Germinal center (tissue), 1 donor: ENCODE data around the gene TRAF6.

Source experiments
- DNase-seq: peaks from one replicate; pipeline ENCODE4 v3.0.0; 2012; ENCODE audit warnings: mixed read lengths, low spot score

Gene TRAF6

DNA sequence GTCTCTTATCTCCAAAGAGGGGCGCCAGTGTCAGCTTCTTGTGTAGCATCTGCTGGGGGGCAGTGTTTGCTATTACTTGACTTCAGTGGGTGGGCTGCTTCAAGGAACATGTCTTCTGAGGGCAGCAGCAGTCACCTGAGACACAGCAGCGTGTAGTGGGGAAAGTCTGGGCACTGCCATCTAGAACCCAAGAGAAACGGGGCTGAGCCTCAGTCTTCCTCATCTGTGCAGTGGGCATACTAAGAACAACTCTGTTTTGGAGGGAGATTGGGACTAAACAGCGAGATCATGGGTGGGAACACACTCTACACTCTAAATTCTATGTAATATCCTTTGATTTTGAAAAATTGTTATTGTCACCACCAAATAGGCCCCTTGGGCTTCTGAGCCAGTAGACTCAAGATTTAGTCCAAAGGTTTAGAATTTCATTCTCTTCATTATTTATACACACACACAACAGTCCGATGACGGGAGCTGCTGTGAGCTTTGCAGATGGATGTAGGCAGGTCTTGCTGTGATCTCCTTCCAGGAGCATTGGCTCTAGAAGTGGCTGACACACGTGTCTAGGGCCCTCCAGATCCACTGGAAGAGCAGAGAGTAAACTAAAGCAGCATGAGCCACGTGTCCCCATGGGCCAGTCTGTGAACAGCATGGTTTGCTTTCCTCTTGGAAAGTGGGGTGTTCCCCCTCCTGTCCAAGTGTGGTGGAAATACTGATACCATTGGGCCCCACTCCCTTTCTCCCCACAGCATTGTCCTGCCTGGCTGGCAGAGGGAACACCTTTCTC lies 51.8 kb downstream of the TRAF6 start:
- DNase-seq = no peak

DNA sequence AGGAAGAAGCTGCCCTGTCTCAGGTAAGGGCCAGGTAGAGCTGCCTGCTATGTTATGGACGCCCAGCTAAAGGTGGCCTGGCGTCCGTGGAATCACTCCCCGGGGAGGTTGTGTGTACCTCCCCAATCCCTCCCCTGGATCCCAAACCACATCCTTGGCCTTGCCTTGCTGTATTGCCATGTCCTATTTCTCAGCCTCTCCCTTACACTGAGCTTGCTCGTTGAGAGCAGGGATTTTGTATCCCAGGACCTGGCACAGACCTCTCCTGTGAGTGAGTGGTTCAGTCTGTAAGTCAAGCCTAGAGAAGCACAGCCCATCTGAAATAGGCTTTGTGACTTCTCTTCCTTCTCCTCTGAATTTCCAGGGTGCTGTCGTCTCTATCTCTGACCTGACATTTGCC lies 53.9 kb downstream of the TRAF6 start:
- no peak for DNase-seq

DNA sequence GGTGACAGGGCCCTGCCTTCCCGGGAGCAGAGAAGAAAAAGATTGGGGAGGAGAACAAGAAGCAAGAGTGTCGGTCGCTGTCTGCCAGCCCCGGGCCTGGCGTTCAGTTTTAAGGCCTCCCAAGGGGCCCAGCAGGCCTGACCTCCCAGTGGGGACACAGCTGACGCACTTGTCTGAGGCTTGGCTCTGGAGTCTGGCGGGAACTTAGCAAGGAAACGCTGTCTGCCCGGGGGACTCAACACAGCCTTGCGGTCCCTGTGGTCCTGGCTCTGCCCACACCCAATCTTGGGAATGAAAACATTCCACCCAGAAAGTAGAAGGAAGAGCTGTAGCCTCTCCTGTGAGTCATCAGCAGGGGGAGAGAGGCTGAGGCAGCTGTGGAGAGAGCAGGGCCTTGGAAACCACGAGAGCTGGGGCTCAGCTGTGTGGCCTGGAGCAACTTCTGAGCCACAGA lies 54.4 kb downstream of the TRAF6 start:
- no peak for DNase-seq

DNA sequence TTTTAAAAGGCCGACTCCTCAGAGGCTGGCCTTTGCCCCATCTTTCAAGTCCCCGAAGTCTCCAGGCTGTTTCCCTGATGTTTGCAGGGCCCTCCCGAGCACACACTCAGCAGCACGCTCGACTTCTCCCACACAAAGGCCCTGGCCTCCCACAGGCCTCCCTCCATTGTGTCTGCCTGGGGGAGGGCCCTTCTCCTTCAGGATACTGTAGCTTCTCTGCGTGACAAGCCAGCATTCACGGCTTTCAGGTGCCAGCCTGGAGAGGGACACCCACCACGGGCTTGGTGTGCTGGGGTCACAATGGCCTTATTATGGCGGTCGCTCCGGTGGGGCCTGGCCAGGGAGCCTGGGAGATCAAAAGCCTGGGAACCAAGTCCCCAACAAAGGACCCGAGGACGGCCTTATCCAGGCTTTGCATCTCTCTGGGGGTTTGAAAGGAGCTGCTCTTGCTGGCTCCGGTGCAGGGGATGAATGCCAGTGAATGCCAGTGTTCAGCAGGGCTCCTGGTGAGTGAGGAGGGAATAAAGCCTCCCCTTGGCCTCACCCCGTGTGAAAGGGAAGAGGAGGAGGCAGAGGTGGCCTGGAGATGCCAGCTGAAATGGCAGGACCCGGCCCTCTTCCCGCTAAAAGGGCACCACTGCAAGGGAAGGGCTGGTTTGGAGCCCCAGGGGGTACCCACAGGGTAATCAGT lies 55.0 kb downstream of the TRAF6 start:
- DNase-seq = no peak

DNA sequence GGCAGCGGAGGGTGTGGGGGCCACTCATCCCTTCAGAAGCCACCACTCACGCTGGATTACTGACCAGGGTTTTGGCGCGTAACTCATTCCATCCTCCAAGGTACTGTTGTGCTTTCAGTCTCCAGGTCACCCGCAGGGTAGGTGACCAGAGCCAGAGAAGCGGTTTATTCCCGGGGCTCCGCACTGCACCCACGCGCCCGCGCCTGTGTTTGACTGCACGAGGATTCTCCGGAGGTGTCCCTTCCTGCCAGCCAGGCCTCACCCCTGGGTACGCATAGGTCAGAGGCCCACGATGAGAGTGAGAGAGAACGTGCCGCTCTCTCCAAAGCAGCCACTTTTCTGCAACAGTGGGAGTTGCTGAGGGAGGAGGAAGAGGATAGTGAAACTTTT lies 55.5 kb downstream of the TRAF6 start:
- DNase-seq = no peak

DNA sequence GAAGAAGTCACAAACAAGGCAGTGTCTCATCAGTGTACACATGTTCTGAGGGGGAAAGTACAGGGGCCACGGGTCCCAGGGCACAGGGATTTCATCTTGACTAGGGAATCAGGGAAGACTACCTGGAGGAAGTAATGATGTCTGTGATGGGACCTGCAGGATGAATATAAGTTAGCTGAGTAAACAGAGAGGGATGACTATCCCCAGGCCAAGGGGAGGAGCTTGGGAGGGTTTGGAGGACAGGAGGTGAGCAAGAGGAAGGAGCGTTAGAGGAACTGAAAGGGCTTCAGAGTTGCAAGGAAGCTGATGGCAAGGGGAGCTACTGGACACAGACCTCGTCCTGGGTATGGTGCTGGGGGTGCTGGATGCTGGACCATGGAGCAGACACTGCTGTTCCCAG lies 56.4 kb downstream of the TRAF6 start:
- no peak for DNase-seq

DNA sequence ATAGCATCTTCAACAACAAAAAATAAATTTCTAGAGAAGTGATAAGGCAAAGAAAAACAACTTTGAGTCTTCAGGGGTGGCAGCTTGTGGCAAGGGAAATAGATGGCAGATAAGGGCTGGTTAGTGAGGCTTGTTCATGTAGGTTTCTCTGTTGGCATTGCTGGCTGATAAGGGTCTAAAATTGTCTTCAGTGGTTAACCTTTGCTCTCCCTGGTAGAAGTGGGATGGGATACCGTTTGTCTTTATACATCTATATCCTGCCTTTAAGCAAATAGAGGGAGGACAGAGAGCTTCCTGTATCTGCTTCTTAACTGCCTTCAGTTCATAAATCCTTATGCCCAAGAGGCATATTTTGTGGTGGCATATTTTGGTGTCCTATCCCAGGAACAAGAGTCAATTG lies 57.1 kb downstream of the TRAF6 start:
- DNase-seq = no peak

DNA sequence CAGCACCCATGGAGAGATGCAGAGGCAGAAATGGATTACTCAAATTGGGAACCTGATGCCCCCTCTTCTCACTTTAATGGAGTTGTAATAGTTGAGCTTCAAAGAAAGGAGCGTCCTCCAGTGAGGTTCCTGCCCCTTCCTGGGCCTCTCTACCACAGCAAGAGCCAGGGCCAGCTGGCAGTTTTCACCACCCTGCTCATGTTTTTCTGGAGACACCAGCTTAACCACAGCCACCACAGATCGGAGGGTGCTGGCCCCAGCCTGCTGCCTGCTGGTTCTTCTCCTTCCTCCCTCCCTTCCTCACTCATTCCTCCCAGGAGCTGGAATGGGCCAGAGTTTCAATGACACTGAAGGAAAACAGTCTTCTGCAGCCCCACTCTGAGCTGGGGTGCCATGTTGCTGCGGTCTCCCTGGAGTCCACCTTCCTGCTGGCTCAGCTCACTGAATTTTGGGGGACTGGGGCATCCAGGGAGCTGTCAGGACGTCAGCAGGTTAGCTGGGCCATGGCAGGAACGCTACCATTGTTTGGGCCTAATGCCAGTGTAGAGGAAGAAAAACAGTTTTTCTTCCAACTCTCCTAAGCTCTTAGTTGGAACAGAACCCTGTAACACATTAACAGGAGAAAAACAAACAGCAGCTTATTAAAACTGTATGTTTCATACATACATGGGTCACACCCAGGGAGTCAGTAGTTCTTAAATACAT lies 57.7 kb downstream of the TRAF6 start:
- DNase-seq = no peak

DNA sequence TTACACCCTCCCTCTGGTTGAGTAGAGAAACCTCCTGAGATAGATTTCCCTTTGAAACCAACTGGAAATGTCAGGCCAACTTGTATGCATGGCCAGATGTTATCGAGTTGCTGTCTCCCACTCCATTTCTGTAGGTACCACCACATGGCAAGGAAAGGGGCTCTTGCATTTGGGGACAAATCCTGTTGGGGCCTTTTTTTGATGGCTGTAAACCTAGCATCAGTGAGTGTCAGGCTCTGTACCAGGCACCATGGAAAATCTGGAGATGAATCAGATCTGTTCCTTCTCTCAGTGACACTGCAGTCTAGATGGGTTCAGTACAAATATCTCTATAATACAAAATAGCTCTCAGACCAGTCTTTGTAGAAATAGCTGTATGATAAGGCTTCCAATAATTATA lies 58.4 kb downstream of the TRAF6 start:
- DNase-seq = no peak

DNA sequence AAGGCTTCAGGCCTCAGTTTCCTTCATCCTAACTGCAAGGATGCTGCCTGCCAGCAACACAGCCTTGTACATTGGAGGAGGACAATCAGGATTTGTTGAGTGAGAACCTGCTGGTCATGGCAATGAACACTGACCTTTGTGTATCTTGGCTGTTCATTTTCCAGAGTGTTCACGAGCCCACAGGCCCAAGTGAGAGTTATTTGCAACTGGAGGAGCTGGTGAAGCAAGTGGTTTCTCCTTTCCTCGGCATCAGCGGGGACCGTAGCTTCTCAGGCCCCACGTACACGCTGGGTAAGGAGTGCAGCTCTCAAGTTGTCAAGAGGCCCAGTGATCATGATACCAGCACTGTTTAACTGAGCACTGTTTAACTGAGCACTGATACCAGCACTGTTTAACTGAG lies 59.0 kb downstream of the TRAF6 start:
- DNase-seq = no peak

DNA sequence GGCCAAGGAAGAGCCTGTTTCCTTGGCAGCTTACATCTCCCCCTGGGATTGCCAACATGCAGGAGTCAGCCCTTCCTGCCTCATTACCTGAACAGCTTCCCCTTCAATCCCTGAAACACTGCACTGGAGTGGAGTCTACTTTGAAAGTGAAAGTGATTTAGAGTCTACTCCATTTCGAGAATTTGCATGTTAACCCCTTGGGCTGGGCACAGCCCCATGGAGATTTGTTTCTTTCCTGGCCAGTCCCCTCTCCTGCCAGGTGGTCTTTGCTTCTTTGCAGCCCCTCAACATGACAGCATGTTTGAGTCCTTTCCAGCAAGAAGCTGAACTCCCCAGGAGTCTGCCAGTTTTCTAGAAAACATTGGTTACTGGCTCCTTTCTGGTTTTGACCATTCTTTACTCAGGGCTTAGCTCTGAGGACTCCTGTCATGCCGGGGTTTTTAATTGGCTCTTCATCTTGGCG lies 59.9 kb downstream of the TRAF6 start:
- peak; percentile 33 for DNase-seq

DNA sequence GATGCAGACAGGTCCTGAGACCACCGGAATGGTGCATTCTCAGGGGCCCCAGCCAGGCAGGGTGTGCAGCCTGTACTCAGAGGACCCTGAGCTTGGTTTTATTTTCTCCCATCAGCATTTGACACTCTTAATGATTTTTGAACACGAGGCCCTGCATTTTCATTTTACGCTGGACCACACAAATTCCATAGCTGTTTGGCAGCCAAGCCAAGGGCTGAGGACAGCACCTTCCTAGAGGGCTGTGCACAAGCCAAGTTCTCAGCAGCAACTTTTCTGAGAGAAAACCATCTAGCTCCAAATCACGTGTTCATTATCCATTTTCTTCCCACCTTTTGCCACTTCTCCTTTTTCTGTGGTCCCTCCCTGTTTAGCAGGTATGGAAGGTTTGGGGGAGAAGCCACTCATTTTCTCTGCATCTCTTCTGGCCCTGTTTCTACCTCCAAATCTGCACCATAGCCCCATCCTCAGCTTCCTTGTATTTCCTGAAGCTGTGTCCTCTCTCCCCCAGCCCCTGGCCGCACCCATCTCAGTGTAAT lies 60.4 kb downstream of the TRAF6 start:
- DNase-seq = no peak

DNA sequence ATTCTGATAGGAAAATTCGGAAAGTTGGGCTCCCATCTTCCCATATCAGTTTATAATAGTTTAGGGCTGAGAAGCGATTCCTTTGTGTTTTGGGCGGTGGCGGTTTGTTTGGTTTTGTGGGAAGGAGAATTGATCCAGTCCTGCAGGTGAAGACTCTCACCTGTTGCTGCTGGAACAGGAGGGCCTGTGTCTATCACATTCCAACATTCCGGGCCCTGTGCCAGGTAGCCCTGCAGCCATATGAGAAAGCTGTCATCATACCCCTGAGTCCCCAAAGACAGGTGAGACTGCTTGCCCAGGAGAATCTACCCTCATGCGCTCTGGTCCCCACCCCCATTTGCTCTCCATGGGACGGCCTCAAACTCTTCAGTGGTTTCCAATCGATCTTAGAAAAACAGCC lies 62.1 kb downstream of the TRAF6 start:
- no peak for DNase-seq

DNA sequence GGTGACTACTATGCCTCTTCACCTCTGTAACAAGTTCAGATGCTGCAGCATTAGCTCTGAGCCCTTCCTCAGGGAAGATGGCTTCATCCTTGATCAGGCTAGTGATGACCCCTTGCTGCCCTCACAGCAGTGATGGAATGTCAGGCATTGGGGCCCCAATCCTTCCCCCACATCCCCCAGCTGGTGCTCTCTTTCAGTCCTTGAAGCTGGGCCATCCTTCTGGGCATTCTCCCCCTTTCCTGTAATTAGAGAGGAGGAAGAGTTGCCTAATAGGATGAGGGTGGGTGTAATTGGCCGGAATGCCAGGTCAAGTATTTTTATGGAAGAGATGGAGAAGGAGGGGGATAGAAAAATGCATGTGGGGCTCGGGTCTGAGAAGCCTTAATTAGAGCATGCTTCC lies 62.6 kb downstream of the TRAF6 start:
- DNase-seq = no peak

DNA sequence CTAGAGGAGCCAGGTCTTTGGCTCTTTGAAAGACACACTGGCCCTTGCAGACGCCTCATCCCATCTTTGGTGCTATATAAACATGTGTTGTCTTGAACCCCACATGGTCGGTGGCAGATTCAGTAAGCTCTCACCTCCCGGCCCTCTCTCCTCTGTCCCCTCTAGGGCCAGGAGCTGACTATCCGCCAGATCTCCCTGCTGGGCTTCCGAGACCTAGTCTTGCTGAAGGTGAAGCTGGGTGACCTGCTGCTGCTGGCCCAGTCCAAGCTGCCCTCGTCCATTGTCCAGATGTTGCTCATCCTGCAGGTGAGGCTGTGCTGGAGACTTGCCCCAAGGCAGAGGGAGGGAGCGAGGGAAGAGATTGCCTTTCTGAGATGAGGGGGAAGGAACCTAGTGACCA lies 63.9 kb downstream of the TRAF6 start:
- no peak for DNase-seq

DNA sequence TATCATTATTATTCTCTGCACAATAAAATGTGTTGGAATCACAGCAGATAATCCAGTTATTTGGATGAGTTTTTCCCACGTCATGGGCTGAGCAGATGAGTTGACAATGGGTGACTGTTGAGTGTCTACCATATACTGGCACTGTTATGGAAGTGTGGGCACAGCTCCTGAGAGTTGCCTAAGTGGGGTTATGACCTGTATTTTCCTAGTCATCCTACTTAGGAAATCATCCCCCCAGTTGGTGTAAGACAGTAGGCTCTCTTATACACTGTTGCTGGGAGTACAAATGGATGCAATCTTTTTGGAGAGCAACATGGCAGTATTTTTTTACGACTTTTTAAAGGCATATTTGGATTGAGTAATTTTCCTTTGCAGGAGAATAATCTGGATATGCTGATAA lies 66.4 kb downstream of the TRAF6 start:
- no peak for DNase-seq

DNA sequence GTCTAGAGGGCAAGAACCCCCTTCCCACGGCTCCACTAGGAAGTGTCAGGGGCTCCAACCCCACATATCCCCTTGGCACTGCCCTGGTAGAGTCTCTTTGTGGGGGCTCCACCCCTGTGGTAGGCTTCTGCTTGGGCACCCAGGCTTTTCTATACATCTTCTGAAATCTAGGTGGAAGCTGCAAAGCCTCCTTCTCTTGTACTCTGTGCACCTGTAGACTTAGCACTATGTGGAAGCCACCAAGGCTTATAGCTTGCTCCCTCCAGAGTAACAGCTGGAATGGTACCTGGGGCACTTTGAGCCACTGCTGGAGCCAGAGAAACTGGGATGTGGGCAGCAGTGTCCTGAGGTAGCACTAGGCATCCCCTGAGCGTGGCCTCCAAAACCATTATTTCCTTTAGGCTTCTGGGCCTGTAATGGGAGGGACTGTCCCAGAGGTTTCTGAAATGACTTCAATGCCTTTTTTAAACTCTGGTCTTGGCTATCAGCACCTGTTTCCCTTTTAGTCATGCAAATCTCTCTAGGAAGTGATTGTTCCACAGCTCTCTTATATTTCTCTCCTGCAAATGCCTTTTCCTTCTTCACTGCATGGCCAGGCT lies 68.4 kb downstream of the TRAF6 start:
- no peak for DNase-seq

DNA sequence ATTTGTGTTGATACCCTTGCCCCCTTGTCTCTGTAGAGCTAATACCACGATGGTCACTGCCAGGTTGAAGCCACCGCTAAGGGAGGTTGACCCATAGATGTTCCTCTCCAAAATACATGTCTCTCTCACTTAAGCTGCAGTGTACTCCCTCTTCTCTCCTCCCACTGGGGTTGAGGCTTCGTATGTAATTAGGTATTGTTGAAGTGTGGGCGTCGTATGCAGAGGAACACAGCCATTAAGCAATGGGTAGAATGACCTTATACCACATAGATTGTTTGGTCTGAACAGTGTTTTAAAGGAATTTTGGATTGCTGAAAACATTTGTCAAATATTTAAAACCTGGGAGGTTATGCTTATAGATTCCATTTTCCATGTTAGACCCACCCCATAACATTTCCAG lies 71.9 kb downstream of the TRAF6 start:
- DNase-seq = no peak

DNA sequence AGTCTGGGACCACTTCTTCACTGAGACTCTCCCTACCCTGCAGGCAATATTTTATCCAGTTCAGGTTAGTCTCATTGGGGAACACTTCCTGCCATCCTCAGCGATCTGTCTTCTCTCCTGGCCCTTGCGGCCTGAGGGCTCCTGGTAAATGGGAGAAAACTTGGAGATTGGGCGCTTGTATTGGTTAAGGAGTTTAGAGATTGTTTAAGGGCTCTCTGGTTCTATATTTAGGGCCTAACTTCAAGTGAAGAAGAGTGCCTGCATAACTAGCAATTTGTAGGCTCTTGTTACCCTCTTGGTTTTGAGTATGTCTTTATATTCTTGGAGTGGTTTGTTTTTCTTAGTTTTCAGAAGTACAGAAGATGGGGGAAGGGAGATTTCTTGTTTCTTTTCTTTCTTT lies 72.7 kb downstream of the TRAF6 start:
- no peak for DNase-seq
